ENCODE results near the gene KPNA1. TPM values are rescaled to one million over a fixed set of nuclear protein-coding genes. Genes with fewer than 3 reads are reported as not detected.
"Not testable (repeated sequence)": the region's sequence is repeated elsewhere in the genome, so short reads cannot be mapped to it uniquely, and the experiment has no call there.

The KPNA1 gene
- total and polyA plus RNA-seq, 2 experiments from 2014 or later = 33.3 to 42.2 TPM

GRCh38 chr3:122506450-122506849, 8.3 kb downstream of the KPNA1 start:
- no peak for TF ChIP-seq CTCF (IDR thresholded peaks at IDR 0.05; ENCODE audit: low read depth, low read length)
- Histone ChIP-seq H3K9me3 (ENCODE audit: low read depth) (no peaks in the 10 kb centered on the region), H3K4me3 (no peak overlapping the region), H3K36me3 (no peaks in the 10 kb centered on the region), H3K27me3 (no peaks in the 10 kb centered on the region), H3K4me1 (ENCODE audit: low read depth) (peaks cover 23% of the 10 kb centered on the region), H3K27ac (no peak overlapping the region)
- DNase-seq (ENCODE audit: low read depth in 1 of 2, low spot score in 1 of 2) = no peak

- no peak overlapping the region for H3K4me3 ChIP-seq
- no peaks in the 10 kb centered on the region for H3K9me3 ChIP-seq (ENCODE audit: low read depth)
- no peaks in the 10 kb centered on the region for H3K27me3 ChIP-seq
- no peak for TF ChIP-seq CTCF (IDR thresholded peaks at IDR 0.05; ENCODE audit: low read depth, low read length)
- no peak for DNase-seq (ENCODE audit: low read depth in 1 of 2, low spot score in 1 of 2)
- H3K36me3 ChIP-seq = no peaks in the 10 kb centered on the region
- no peak overlapping the region for H3K27ac ChIP-seq
- H3K4me1 ChIP-seq (ENCODE audit: low read depth) = peaks cover 23% of the 10 kb centered on the region
These were observed 9.1 kb downstream of the KPNA1 start for GRCh38 chr3:122505676-122506075.

GRCh38 chr3:122502941-122503340, 11.8 kb downstream of the KPNA1 start:
- no peak overlapping the region for H3K27ac ChIP-seq
- H3K4me1 ChIP-seq (ENCODE audit: low read depth) = peaks cover 23% of the 10 kb centered on the region
- TF ChIP-seq CTCF (IDR thresholded peaks at IDR 0.05; ENCODE audit: low read depth, low read length) = no peak
- no peaks in the 10 kb centered on the region for H3K27me3 ChIP-seq
- no peaks in the 10 kb centered on the region for H3K9me3 ChIP-seq (ENCODE audit: low read depth)
- no peak for DNase-seq (ENCODE audit: low read depth in 1 of 2, low spot score in 1 of 2)
- H3K36me3 ChIP-seq = no peaks in the 10 kb centered on the region
- no peak overlapping the region for H3K4me3 ChIP-seq

- DNase-seq (ENCODE audit: low read depth in 1 of 2, low spot score in 1 of 2) = no peak
- Histone ChIP-seq H3K4me1 (ENCODE audit: low read depth) (peaks cover 23% of the 10 kb centered on the region), H3K9me3 (ENCODE audit: low read depth) (no peaks in the 10 kb centered on the region), H3K27me3 (no peaks in the 10 kb centered on the region), H3K36me3 (no peaks in the 10 kb centered on the region), H3K27ac (no peak overlapping the region), H3K4me3 (no peak overlapping the region)
- no peak for TF ChIP-seq CTCF (IDR thresholded peaks at IDR 0.05; ENCODE audit: low read depth, low read length)
These were observed 12.6 kb downstream of the KPNA1 start for GRCh38 chr3:122502139-122502538.

- H3K9me3 ChIP-seq (ENCODE audit: low read depth); H3K4me3 ChIP-seq; H3K36me3 ChIP-seq; H3K27me3 ChIP-seq; DNase-seq (ENCODE audit: low read depth in 1 of 2, low spot score in 1 of 2); H3K27ac ChIP-seq: not testable (repeated sequence)
- H3K4me1 ChIP-seq (ENCODE audit: low read depth) = peaks cover 13% of the 10 kb centered on the region
These were observed 13.8 kb downstream of the KPNA1 start for GRCh38 chr3:122500964-122501363.

- DNase-seq (ENCODE audit: low read depth in 1 of 2, low spot score in 1 of 2) = no peak
- no peak overlapping the region for H3K27ac ChIP-seq
- H3K36me3 ChIP-seq = peaks cover 4% of the 10 kb centered on the region
- H3K9me3 ChIP-seq (ENCODE audit: low read depth) = no peaks in the 10 kb centered on the region
- H3K4me3 ChIP-seq = no peak overlapping the region
- H3K4me1 ChIP-seq (ENCODE audit: low read depth) = peaks cover 7% of the 10 kb centered on the region
- no peaks in the 10 kb centered on the region for H3K27me3 ChIP-seq
- TF ChIP-seq CTCF (IDR thresholded peaks at IDR 0.05; ENCODE audit: low read depth, low read length) = no peak
These were observed 16.6 kb downstream of the KPNA1 start for GRCh38 chr3:122498152-122498551.

Data from cardiac muscle cell (in vitro differentiated cells and primary cell).